Natural killer cell (primary cell): ENCODE results near the gene GARNL3. TPM values are rescaled to one million over a fixed set of nuclear protein-coding genes. Genes with fewer than 3 reads are reported as not detected.

Experiments used
- ATAC-seq, 3 donors: fragments of 150-1000 bp in 2 of 3; fragments of 200-7000 bp in 1 of 3; cut with Tn5 transposase; 1 replicate in 1 of 3; 2 replicates in 2 of 3; pipeline ENCODE4 v1.10.0; 2021; ENCODE audit warnings: mild to moderate bottlenecking in 2 of 3, moderate library complexity in 2 of 3
- DNase-seq, 2 donors: peaks; one replicate each; pipeline versions ENCODE4 v3.0.0 to v3.0.0-alpha.2; 2013 to 2021; ENCODE audit warnings: mixed read lengths in 1 of 2
- H3K27ac ChIP-seq: one replicate; pipeline ENCODE4 v1.5.1; 2013; ENCODE audit warnings: mild to moderate bottlenecking, low read length
- H3K27me3 ChIP-seq: one replicate; pipeline ENCODE4 v1.6.1; 2013; ENCODE audit warnings: low read length; ENCODE audit not compliant: control insufficient read depth, insufficient read depth
- H3K36me3 ChIP-seq: one replicate; pipeline ENCODE4 v1.6.1; 2013; ENCODE audit warnings: low read length; ENCODE audit not compliant: control insufficient read depth, insufficient read depth
- H3K4me1 ChIP-seq: one replicate; pipeline ENCODE4 v1.6.1; 2013; ENCODE audit warnings: low read length; ENCODE audit not compliant: control insufficient read depth, insufficient read depth
- H3K4me3 ChIP-seq: one replicate; pipeline ENCODE4 v1.5.1; 2013; ENCODE audit warnings: low read length
- H3K9me3 ChIP-seq: one replicate; pipeline ENCODE4 v1.6.1; 2013; ENCODE audit warnings: low read length; ENCODE audit not compliant: control insufficient read depth, insufficient read depth
- H3K27ac Mint-ChIP-seq, 2 donors: one replicate each; pipeline ENCODE4 v1.8.0; 2022; ENCODE audit warnings: mild to moderate bottlenecking in 2 of 2, mixed read lengths in 2 of 2, moderate library complexity in 1 of 2
- H3K27me3 Mint-ChIP-seq, 2 donors: one replicate each; pipeline ENCODE4 v1.8.0; 2022; ENCODE audit warnings: low read depth in 2 of 2, mixed read lengths in 2 of 2
- H3K36me3 Mint-ChIP-seq: one replicate; pipeline ENCODE4 v1.8.0; 2022; ENCODE audit warnings: mixed read lengths
- H3K4me1 Mint-ChIP-seq, 2 donors: one replicate each; pipeline ENCODE4 v1.8.0; 2022; ENCODE audit warnings: mixed read lengths in 2 of 2
- H3K4me3 Mint-ChIP-seq: one replicate; pipeline ENCODE4 v1.8.0; 2022; ENCODE audit warnings: mild to moderate bottlenecking, moderate library complexity, mixed read lengths
- H3K9me3 Mint-ChIP-seq, 2 donors: one replicate each; pipeline ENCODE4 v1.8.0; 2022; ENCODE audit warnings: mixed read lengths in 2 of 2
- WGBS: methylation state at CpG from one replicate; pipeline ENCODE4 v1.1.7; 2013; ENCODE audit warnings: missing lambda C conversion rate; ENCODE audit not compliant: insufficient coverage; 5-methylcytosine and 5-hydroxymethylcytosine counted together
- intact Hi-C: fragments of 100-400 bp; cut with micrococcal nuclease; formaldehyde crosslinking; loops from one replicate; pipeline ENCODE4 v1.14.2; 2022
- total RNA-seq, 4 donors: library from RNA; stranded (reverse); fragments of 120-200 nt in 1 of 4; gene quantifications; one replicate each; pipeline versions ENCODE4 v1.2.3 to v1.2.4, GENCODE V29; 2013 to 2022
- TF ChIP-seq, protein P1 (sequence below): fragments of 200-600 bp; IDR thresholded peaks from one replicate; pipeline ENCODE4 v1.8.0; 2022; ENCODE audit warnings: antibody characterized with exemption

GARNL3 gene
- total RNA-seq, 3 donors from 2014 or later (not counting 1 experiment from before 2014, with no cell fraction given): 3.8 to 6.0 (median 6.0) TPM

- no peak overlapping the region for H3K4me3 ChIP-seq
- no peaks in the 10 kb centered on the region for H3K9me3 ChIP-seq
- TF ChIP-seq, protein P1, sequence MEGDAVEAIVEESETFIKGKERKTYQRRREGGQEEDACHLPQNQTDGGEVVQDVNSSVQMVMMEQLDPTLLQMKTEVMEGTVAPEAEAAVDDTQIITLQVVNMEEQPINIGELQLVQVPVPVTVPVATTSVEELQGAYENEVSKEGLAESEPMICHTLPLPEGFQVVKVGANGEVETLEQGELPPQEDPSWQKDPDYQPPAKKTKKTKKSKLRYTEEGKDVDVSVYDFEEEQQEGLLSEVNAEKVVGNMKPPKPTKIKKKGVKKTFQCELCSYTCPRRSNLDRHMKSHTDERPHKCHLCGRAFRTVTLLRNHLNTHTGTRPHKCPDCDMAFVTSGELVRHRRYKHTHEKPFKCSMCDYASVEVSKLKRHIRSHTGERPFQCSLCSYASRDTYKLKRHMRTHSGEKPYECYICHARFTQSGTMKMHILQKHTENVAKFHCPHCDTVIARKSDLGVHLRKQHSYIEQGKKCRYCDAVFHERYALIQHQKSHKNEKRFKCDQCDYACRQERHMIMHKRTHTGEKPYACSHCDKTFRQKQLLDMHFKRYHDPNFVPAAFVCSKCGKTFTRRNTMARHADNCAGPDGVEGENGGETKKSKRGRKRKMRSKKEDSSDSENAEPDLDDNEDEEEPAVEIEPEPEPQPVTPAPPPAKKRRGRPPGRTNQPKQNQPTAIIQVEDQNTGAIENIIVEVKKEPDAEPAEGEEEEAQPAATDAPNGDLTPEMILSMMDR: no peak
- ATAC-seq (no peak), DNase-seq (no peak)
- H3K4me3 Mint-ChIP-seq: peak overlapping the region; percentile 88
- WGBS: 49% methylated on average over 8 of the region's 8 CpGs
- H3K27ac Mint-ChIP-seq: peak overlapping the region; percentile 81 to 98
- peaks cover 22% of the 10 kb centered on the region for H3K4me1 ChIP-seq
- H3K27ac ChIP-seq: no peak overlapping the region
- H3K36me3 Mint-ChIP-seq: no peaks in the 10 kb centered on the region
- H3K36me3 ChIP-seq: no peaks in the 10 kb centered on the region
- peaks cover 1 to 9% of the 10 kb centered on the region in 2 donors for H3K27me3 Mint-ChIP-seq
- peaks cover 2% of the 10 kb centered on the region for H3K27me3 ChIP-seq
- peaks cover 15 to 32% of the 10 kb centered on the region in 2 donors for H3K4me1 Mint-ChIP-seq
- no peaks in the 10 kb centered on the region for H3K9me3 Mint-ChIP-seq
- intact Hi-C loops: loop anchor here (1.0 to 10.0 kb wide), 3 partner anchors 22 to 691 kb away; partner anchors contain the start of genes SLC2A8 and ST6GALNAC4
Measured at GRCh38 chr9:127223810-127224177, 40.8 kb upstream of the GARNL3 start.

DNA sequence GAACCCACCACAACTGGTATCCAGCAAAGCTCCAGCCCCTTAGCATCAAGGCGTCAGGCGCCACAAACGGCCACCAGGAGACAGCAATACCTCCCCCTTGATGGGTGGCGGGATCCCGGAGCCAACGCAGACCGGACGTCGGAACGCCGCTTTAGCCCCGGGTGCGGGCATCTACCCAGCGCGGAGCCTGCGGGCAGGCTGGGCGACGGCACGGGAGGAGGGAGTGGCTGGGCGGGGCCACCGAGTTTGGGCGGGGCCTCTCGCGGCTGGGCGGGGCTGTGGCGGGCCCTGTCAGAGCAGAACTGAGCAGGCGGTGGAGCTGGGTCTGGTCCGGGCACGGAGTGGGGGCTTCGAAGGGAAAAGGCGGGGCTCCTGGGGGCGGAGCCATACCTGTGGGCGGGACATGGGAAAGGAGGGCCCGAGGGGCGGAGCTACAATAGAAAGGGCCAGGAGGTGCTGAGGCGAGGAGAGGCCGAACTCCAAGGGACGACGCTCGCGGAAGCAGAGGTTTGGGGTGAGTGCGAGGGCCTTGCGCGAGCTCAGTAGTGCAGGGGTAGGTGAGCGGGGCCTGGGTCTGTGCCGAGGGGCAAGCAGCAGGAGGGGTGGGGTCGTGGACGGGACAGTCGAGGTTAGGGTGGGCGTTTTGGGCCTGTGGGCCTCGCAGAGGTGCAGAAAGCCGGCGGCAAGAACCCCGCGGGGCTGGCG lies 40.2 kb upstream of the GARNL3 start:
- DNase-seq (peak; percentile 88 to 90), ATAC-seq (peak; percentile 75 to 88 (median 77))
- Mint-ChIP-seq H3K9me3 (no peaks in the 10 kb centered on the region), H3K36me3 (no peaks in the 10 kb centered on the region), H3K4me3 (peak overlapping the region; percentile 88), H3K27me3 (peaks cover 6 to 14% of the 10 kb centered on the region in 2 donors), H3K27ac (peak overlapping the region; percentile 81 to 98), H3K4me1 (peaks cover 15 to 32% of the 10 kb centered on the region in 2 donors)
- H3K27me3 ChIP-seq: peaks cover 2% of the 10 kb centered on the region
- peak overlapping the region; percentile 65 for H3K4me3 ChIP-seq
- peak overlapping the region; percentile 55 for H3K27ac ChIP-seq
- TF ChIP-seq, protein P1: no peak
- no peaks in the 10 kb centered on the region for H3K36me3 ChIP-seq
- WGBS: 2% methylated on average over 56 of the region's 56 CpGs
- peaks cover 22% of the 10 kb centered on the region for H3K4me1 ChIP-seq
- intact Hi-C loops: loop anchor here (1.0 to 10.0 kb wide), 3 partner anchors 21 to 690 kb away; partner anchors contain the start of genes SLC2A8 and ST6GALNAC4
- no peaks in the 10 kb centered on the region for H3K9me3 ChIP-seq

GRCh38 chr9:127224883-127225739 lies 39.5 kb upstream of the GARNL3 start:
- no peaks in the 10 kb centered on the region for H3K36me3 Mint-ChIP-seq
- TF ChIP-seq, protein P1: no peak
- no peaks in the 10 kb centered on the region for H3K9me3 Mint-ChIP-seq
- no peaks in the 10 kb centered on the region for H3K36me3 ChIP-seq
- peaks cover 22% of the 10 kb centered on the region for H3K4me1 ChIP-seq
- H3K4me1 Mint-ChIP-seq: peaks cover 15 to 32% of the 10 kb centered on the region in 2 donors
- H3K27me3 ChIP-seq: peaks cover 2% of the 10 kb centered on the region
- H3K9me3 ChIP-seq: no peaks in the 10 kb centered on the region
- no peak overlapping the region for H3K27ac ChIP-seq
- intact Hi-C loops: loop anchor here (1.0 to 10.0 kb wide), 3 partner anchors 20 to 690 kb away; partner anchors contain the start of genes SLC2A8 and ST6GALNAC4
- DNase-seq: peak; percentile 69 to 93
- H3K4me3 ChIP-seq: peak overlapping the region; percentile 65
- H3K27ac Mint-ChIP-seq: peak overlapping the region; percentile 81 to 98
- ATAC-seq: peak; percentile 61 to 79 (median 68)
- H3K4me3 Mint-ChIP-seq: peak overlapping the region; percentile 88
- under 1% methylated on average over 106 of the region's 106 CpGs for WGBS
- H3K27me3 Mint-ChIP-seq: peaks cover 10 to 17% of the 10 kb centered on the region in 2 donors
